ENCODE measurements around the gene HRH3.

Gene HRH3

DNA sequence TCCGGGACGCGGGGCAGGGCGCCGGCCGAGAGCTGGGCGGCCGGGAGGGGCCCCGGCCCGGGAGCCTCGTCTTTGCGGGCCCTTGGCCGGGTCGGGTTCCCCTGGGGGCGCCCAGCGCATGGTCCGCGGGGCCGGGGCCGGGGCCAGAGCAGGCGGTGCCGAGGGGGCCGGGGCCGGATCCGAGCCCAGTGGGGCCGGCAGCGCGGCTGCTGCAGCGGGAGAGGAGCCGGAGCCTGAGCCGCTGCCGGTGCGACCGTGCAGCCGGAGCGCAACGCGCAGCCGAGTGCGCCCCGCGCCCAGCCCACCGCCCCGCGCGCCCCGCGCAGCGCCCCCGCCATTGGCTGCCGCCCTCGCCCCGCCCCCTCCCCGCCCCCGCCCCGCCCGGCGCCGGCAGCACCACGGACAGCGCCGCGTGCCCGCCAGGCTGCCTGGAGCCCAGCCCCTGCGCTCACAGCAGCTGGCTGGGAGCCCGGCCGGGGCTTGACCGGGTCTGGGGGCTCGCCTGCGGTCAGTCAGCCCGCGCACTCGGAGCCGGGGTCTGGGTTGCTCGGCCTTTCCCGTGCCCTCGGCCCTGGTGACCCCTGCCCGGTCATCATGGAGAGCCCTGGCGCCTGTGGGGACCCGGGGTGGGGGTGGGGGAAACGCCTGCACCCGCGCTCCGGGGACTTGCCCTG is at the start of gene HRH3:
Gene HRH3, minus strand, starts transcription at position 287 of the 674 bp plus-strand sequence. CDS start 308 bp downstream, outside the sequence.
- FAIRE-seq (no peak), DNase-seq (ENCODE audit: insufficient read length, low spot score) (no peak)
- no peak for TF ChIP-seq POLR2A (IDR thresholded peaks at IDR 0.05; ENCODE audit: low read depth, low read length)

DNA sequence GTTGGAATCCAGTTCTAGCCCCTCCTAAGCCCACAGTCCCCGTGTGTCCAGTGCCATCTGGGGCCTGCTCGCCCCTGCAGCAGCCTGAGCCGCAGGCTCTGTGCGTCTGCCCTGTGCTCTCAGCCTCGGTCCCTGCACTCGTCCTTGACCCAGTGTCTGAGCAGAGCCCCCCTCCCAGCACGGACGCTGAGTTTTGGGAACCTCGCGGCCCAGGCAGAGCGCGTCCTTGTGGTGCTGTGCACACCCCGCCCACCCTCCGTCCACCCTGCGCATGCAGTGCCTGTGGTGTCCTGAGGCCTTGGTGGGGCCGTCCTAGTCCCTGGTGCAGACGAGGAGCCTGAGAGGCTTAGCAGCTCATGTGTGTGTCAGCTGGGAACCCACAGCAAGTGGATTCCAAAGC is 49.8 kb upstream of the HRH3 start:
- no peak for FAIRE-seq
- TF ChIP-seq POLR2A (IDR thresholded peaks at IDR 0.05; ENCODE audit: low read depth, low read length): no peak
- no peak for DNase-seq (ENCODE audit: insufficient read length, low spot score)

DNA sequence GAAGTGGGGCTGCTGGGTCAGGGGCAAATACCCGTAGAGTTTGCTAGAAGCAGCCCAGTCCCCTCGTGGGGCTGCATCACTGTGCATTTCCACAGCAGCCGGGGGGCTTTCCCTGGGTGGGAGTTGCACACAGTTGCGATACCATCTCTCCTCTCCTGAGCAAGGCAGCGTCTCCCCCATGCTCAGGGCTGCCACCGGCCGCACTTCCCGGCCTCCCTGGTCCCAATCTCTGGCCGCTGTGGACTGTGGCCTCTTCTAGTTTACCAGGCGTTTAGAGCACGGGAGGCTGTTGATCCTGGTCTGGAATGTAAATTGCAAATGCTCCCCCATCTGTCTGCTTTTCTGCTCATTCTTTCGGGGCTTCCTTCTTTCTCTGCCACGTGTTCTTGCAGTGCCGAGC is 49.3 kb upstream of the HRH3 start:
- TF ChIP-seq POLR2A (IDR thresholded peaks at IDR 0.05; ENCODE audit: low read depth, low read length): no peak
- DNase-seq (ENCODE audit: insufficient read length, low spot score) (no peak), FAIRE-seq (no peak)

DNA sequence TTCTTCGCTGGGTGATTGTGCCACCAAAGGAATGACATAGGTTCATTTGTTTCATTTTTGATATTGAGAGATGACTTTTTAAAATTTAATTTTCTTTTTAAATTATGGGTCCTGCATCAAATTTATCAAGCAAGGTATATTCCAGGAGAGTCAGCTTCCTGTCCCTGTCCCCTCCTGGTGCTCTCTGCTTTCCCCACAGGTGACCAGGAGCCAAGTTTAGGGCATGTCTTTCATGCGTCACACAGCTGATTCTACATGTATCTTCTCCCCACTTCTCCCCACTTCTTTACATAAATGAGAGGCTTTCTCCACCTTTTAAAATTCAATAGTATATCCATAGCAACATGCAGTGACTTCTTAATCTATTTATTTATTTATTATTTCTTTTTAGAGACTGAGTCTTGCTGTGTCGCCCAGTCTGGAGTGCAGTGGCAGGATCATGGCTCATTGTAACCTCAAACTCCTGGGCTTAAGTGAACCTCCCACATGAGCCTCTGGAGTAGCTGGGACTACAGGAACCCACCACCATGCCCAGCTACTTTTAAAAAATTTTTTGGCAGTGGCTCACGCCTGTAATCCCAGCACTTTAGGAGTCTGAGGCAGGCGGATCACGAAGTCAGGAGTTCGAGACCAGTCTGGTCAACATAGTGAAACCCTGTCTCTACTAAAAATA is 48.3 kb upstream of the HRH3 start:
- DNase-seq (ENCODE audit: insufficient read length, low spot score) (no peak), FAIRE-seq (no peak)
- no peak for TF ChIP-seq POLR2A (IDR thresholded peaks at IDR 0.05; ENCODE audit: low read depth, low read length)

DNA sequence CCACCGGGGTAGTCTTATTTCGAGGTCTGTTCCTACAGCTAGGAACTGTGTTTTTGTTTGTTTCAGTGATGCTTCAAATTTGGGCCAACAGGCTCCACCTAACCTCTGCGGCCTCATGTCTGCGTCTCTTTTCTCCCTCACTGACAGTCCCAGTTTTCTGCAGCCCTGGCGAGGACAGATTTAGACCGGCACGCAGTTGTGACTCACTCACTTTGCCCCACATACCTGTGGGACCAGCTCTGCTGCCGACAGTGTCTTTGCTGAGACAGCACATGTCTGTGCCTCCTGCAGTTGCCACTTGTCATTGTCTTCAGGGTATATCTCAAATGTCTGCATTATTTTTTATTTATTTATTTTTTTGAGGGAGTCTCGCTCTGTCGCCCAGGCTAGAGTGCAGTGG is 47.5 kb upstream of the HRH3 start:
- no peak for TF ChIP-seq POLR2A (IDR thresholded peaks at IDR 0.05; ENCODE audit: low read depth, low read length)
- FAIRE-seq: no peak

DNA sequence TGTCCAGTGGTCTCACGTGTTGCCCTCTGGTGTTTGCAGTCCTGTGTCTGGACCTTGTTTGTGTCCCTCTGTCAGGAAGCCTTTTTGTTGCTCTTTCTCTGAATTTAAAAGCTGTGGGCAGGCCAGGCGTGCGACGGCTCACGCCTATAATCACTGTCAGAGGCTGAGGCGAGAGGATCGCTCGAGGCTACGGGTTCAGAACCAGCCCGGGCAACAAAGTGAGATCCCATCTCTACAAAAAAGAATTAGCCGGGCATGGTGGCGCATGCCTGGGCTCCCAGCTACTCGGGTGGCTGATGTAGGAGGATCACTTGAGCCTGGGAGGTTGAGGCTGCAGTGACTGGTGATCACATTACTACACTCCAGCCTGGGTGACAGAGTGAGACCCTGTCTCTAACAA is 46.8 kb upstream of the HRH3 start:
- DNase-seq (ENCODE audit: insufficient read length, low spot score): no peak
- no peak for TF ChIP-seq POLR2A (IDR thresholded peaks at IDR 0.05; ENCODE audit: low read depth, low read length)
- no peak for FAIRE-seq

More for the DNA sequence above, 47.5 kb upstream of the HRH3 start:
- no peak for DNase-seq (ENCODE audit: insufficient read length, low spot score)

DNA sequence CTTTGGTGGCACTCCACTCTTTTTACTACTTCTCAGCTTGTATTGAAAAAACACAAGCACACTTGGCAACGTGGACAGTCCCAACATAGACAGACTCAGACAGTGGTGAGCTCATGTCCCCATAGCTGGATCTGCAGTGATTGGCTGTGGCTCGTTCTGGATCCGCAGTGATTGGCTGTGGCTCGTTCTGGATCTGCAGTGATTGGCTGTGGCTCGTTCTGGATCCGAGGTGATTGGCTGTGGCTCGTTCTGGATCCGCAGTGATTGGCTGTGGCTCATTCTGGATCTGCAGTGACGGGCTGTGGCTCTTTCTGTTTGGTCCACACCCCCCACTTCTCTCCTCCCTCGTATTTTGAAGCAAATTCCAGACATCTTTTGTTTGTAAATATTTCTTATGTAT is 46.3 kb upstream of the HRH3 start:
- no peak for TF ChIP-seq POLR2A (IDR thresholded peaks at IDR 0.05; ENCODE audit: low read depth, low read length)
- DNase-seq (ENCODE audit: insufficient read length, low spot score): no peak
- FAIRE-seq: no peak

DNA sequence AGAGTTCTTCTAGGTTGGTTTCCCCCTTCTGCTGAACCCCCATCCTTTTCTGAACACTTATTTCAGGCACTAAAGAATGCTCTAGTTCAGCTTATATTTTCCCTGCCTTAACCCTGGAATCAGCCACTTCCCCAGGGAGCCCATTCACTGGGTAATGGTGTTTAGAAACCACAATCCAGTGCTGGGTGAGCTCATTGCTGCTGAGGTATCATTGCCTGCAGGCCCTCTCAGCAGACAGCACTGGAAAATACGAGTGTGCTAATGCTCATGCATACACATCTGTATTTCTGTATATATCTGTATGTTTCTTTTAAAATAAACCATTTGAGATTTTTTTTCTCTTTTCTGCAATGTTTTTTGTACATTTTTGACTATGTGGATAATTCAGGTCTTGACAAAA is 45.3 kb upstream of the HRH3 start:
- FAIRE-seq (no peak), DNase-seq (ENCODE audit: insufficient read length, low spot score) (no peak)
- no peak for TF ChIP-seq POLR2A (IDR thresholded peaks at IDR 0.05; ENCODE audit: low read depth, low read length)

DNA sequence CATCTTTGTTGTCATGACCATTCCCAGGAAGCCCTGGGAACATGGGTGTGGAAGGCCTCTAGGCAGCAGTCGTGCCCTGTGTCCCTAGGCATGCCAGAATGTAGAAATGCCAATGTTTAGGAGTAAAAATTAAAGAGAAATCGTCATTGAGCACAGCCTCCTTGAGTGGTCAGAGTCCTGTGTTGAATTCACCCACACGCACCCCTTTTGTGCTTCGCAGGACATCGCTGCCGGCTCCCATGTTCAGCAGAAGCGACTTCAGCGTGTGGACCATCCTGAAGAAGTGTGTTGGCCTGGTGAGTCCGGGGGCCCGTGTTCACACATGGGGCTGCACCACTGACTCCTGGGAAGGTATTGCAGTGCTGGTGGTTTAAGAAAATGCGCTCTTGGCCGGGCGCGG is 43.3 kb upstream of the HRH3 start:
- no peak for TF ChIP-seq POLR2A (IDR thresholded peaks at IDR 0.05; ENCODE audit: low read depth, low read length)
- FAIRE-seq (no peak), DNase-seq (ENCODE audit: insufficient read length, low spot score) (no peak)

DNA sequence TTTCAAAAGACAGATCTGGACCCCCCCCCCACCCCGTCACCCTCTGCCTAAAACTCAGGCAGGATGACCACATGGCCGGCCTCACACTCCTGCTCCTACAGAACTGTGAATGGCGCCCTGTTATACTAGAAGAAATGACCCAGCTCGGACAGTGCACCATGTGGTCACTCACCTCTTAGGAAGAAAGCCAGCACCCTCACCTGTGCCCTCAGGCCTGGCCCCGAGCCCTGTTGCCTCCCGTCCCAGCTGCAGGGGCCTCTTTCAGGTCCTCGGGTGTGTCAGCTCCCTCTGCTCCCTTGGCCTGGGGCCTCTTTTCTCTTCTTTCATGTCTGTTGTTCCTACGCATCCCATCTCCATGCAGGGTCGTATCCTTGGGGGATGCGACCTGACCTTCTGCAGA is 42.0 kb upstream of the HRH3 start:
- DNase-seq (ENCODE audit: insufficient read length, low spot score) (no peak), FAIRE-seq (no peak)
- no peak for TF ChIP-seq POLR2A (IDR thresholded peaks at IDR 0.05; ENCODE audit: low read depth, low read length)

DNA sequence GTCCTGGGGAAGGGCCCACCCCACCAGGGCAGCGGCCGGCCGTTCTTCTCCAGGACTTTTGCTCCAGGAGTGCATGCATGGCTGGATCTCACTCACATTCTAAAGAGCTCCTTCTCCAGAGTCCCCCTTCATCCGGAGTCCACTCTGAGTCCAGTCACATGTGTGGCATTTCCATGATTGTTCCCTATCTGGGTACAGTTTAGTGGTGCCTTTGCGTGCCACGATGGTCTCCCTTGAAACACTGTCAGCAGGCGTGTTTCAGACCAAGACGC is 39.2 kb upstream of the HRH3 start:
- FAIRE-seq: no peak

DNA sequence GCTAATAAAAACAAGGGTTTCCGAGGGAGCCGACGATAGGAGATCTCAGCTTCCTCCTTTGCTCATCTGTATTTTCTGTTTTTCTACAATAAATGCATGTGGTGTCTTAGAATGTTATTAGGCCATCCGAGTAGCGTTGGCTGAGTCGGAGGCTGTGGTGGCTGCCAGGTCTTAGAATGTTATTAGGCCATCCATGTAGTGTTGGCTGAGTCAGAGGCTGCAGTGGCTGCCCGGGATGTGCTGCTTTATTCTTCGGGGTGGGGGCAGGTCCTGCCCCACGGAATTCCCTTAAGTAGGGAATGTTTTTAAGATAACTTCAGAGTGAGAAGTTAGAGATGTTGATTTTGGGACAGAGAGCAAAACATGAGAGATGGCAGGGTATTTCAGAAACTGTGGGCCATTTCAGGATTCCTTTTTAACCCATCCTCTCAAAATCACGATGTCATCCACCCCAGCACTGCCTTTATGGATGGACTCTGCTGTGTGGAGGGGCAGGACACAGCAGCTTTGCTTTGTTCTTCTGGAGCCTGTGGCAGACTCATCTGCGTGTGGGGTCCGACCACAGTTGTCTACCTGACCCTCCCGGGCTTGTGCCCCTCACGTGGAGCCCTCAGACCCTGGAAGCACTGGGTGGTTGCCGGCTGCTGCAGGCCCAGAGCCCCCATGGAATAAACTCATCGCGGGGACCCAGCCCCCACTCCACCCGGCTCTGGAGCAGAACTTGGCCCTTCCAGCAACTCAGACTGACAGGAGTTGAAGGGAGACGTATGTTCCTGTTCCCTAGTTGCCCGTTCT is 38.6 kb upstream of the HRH3 start:
- no peak for TF ChIP-seq POLR2A (IDR thresholded peaks at IDR 0.05; ENCODE audit: low read depth, low read length)
- DNase-seq (ENCODE audit: insufficient read length, low spot score) (peak; percentile 81), FAIRE-seq (no peak)

More for the DNA sequence above, 39.2 kb upstream of the HRH3 start:
- TF ChIP-seq POLR2A (IDR thresholded peaks at IDR 0.05; ENCODE audit: low read depth, low read length): no peak
- DNase-seq (ENCODE audit: insufficient read length, low spot score): no peak

DNA sequence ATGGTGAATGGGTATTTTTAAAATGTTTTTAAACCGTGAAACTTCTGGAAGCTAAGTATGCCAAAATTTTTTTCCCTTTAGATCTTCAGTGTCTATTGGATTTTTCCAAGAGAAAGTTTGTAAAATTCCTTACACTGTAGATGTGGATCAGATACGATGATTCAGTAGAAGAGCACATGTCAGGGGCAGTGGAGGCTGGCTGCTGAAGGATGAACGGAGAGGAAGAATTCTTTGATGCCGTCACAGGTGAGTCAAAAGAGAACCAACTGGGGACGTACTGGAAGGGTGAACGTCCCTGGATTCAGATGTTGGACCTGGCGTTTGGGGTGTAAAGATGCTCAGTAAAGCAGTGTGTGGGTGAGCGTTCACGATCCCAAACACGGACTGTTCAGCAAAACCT is 35.9 kb upstream of the HRH3 start:
- no peak for TF ChIP-seq POLR2A (IDR thresholded peaks at IDR 0.05; ENCODE audit: low read depth, low read length)
- no peak for FAIRE-seq
- DNase-seq (ENCODE audit: insufficient read length, low spot score): no peak

DNA sequence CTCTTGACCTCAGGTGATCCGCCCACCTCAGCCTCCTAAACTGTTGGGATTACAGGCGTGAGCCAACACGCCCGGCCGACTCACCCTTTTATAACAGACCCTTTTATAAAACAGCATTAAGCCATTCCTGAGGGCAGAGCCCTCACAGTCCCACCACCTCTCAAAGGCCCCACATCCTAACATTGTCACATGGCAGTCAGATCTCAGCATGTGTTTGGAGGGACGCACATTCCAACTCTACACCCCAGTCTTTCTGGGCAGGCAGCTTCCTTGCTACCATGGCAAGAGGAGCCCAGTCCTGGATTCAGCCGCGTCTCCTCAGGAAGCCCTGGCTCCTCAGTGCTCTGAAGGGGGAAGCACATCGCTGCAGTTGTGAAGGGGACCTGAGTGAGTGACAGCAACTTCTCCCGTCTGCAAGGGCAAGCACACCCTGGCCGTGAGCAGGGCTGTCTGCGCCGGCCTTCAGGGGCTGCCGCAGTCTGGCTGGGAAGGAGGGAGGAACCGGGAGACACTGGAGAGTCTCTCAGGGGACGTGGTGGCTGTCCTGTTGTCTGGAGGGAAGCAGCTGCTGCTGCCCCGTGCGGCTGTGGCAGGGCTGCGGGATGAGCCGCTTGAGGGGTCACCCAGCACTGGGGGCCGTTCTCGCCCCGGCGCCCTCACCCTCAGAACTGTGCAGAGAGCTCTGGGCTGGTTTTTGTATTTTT is 34.1 kb upstream of the HRH3 start:
- no peak for TF ChIP-seq POLR2A (IDR thresholded peaks at IDR 0.05; ENCODE audit: low read depth, low read length)
- no peak for DNase-seq (ENCODE audit: insufficient read length, low spot score)
- no peak for FAIRE-seq
